ENCODE results near the gene ABCA2. TPM values are rescaled to one million over a fixed set of nuclear protein-coding genes. Genes with fewer than 3 reads are reported as not detected.
A peak's percentile ranks its signal among the peaks of the same experiment; 100 is the strongest.

Gene ABCA2
- total and polyA plus RNA-seq, 12 donors: 16.0 to 46.7 (median 28.1) TPM

- H3K27me3 ChIP-seq: peaks cover 0 to 31% (median 18%) of the 10 kb centered on the region in 7 donors
- 79 to 85% methylated on average over 10 of the region's 10 CpGs for WGBS, 2 donors
- TF ChIP-seq, protein P1, sequence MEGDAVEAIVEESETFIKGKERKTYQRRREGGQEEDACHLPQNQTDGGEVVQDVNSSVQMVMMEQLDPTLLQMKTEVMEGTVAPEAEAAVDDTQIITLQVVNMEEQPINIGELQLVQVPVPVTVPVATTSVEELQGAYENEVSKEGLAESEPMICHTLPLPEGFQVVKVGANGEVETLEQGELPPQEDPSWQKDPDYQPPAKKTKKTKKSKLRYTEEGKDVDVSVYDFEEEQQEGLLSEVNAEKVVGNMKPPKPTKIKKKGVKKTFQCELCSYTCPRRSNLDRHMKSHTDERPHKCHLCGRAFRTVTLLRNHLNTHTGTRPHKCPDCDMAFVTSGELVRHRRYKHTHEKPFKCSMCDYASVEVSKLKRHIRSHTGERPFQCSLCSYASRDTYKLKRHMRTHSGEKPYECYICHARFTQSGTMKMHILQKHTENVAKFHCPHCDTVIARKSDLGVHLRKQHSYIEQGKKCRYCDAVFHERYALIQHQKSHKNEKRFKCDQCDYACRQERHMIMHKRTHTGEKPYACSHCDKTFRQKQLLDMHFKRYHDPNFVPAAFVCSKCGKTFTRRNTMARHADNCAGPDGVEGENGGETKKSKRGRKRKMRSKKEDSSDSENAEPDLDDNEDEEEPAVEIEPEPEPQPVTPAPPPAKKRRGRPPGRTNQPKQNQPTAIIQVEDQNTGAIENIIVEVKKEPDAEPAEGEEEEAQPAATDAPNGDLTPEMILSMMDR (IDR thresholded peaks at IDR 0.05): no peak
- ATAC-seq (no peak), DNase-seq (no peak)
- no peak overlapping the region for H3K4me3 ChIP-seq
- H3K36me3 ChIP-seq: peaks cover 0 to 13% (median 0%) of the 10 kb centered on the region in 9 donors
- peak overlapping the region in 1 of 10 donors; percentile 91 for H3K27ac ChIP-seq
- intact Hi-C loops (cut with DNase I): loop anchor here in 4 of 10 donors (5.0 kb wide), 1 partner anchor 43 kb away; the partner anchor contains the start of gene C8G (in 4 of the 4)
- peaks cover 0 to 8% (median 0%) of the 10 kb centered on the region in 11 donors for H3K9me3 ChIP-seq
- H3K4me1 ChIP-seq: peaks cover under 1 to 43% (median 35%) of the 10 kb centered on the region in 9 donors
Measured at GRCh38 chr9:136990242-136990911, 37.7 kb downstream of the ABCA2 start.

- no peak overlapping the region for H3K27ac ChIP-seq
- H3K36me3 ChIP-seq: peaks cover 0 to 8% (median 0%) of the 10 kb centered on the region in 9 donors
- peaks cover 0 to 8% (median 0%) of the 10 kb centered on the region in 11 donors for H3K9me3 ChIP-seq
- WGBS, 2 donors: 95 to 96% methylated on average over 4 of the region's 4 CpGs
- peaks cover 0 to 41% (median 28%) of the 10 kb centered on the region in 9 donors for H3K4me1 ChIP-seq
- intact Hi-C loops (cut with DNase I): no loop called here
- H3K27me3 ChIP-seq: peaks cover 0 to 30% (median 15%) of the 10 kb centered on the region in 7 donors
- no peak overlapping the region for H3K4me3 ChIP-seq
- TF ChIP-seq, protein P1 (IDR thresholded peaks at IDR 0.05): no peak
- ATAC-seq: no peak
- DNase-seq: no peak
Measured at GRCh38 chr9:136988872-136989271, 39.2 kb downstream of the ABCA2 start.

- peak in 1 of 2 donors; percentile 15 for DNase-seq
- no peak for ATAC-seq
- 18 to 25% methylated on average over 31 to 33 of the region's 33 CpGs for WGBS, 2 donors
- intact Hi-C loops (cut with DNase I): no loop called here
- peaks cover 0 to 38% (median 15%) of the 10 kb centered on the region in 7 donors for H3K27me3 ChIP-seq
- peaks cover 5 to 45% (median 27%) of the 10 kb centered on the region in 9 donors for H3K4me1 ChIP-seq
- no peaks in the 10 kb centered on the region for H3K36me3 ChIP-seq
- TF ChIP-seq, protein P1 (IDR thresholded peaks at IDR 0.05): no peak
- H3K9me3 ChIP-seq: peaks cover 0 to 5% (median 0%) of the 10 kb centered on the region in 11 donors
- peak overlapping the region in 2 of 10 donors; percentile 14 to 15 for H3K4me3 ChIP-seq
- no peak overlapping the region for H3K27ac ChIP-seq
Measured at GRCh38 chr9:136985853-136986252, 42.2 kb downstream of the ABCA2 start.

- WGBS, 2 donors: 16 to 20% methylated on average over 43 to 48 of the region's 48 CpGs
- intact Hi-C loops (cut with DNase I): no loop called here
- no peaks in the 10 kb centered on the region for H3K9me3 ChIP-seq
- peak in 1 of 8 donors; percentile 2 for ATAC-seq
- H3K4me3 ChIP-seq: peak overlapping the region in 4 of 10 donors; percentile 7 to 15 (median 14)
- no peak overlapping the region for H3K27ac ChIP-seq
- H3K4me1 ChIP-seq: peaks cover 5 to 53% (median 29%) of the 10 kb centered on the region in 9 donors
- TF ChIP-seq, protein P1 (IDR thresholded peaks at IDR 0.05): no peak
- DNase-seq: peak in 1 of 2 donors; percentile 22
- peaks cover 0 to 38% (median 15%) of the 10 kb centered on the region in 7 donors for H3K27me3 ChIP-seq
- H3K36me3 ChIP-seq: no peaks in the 10 kb centered on the region
Measured at GRCh38 chr9:136985027-136985602, 42.9 kb downstream of the ABCA2 start.
